ENCODE measurements around the gene SEZ6L. TPM values are rescaled to one million over a fixed set of nuclear protein-coding genes. Genes with fewer than 3 reads are reported as not detected.

Gene SEZ6L
- total and polyA plus RNA-seq, 8 donors = 0.08 to 0.82 (median 0.58) TPM

DNA sequence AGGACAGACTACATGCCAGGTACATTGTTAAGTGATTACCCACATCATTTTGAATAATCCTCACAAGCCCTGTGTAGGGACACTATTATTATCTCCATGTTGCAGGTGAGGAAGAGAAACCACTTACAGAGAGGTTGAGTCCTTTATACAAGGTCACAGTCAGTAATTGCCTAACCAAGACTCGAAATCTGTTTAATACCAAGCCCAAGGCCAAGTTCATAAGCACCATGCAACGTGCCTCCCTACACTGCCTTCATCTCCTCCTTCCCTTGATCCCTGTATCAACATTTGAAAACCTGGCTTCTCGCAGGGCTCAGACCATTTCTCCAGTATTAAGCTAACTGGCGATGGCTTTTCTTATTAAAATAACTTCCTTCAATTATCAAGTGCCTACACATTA is 41.7 kb upstream of the SEZ6L start:
- Histone ChIP-seq H3K4me1 (no peaks in the 10 kb centered on the region), H3K4me3 (no peak overlapping the region), H3K27ac (no peak overlapping the region), H3K27me3 (peaks cover 0 to 15% of the 10 kb centered on the region in 2 donors), H3K36me3 (no peaks in the 10 kb centered on the region), H3K9me3 (no peaks in the 10 kb centered on the region)
- DNase-seq = no peak
- no peak for ATAC-seq
- intact Hi-C loops (cut with DNase I) = no loop called here
- TF ChIP-seq, protein P1, sequence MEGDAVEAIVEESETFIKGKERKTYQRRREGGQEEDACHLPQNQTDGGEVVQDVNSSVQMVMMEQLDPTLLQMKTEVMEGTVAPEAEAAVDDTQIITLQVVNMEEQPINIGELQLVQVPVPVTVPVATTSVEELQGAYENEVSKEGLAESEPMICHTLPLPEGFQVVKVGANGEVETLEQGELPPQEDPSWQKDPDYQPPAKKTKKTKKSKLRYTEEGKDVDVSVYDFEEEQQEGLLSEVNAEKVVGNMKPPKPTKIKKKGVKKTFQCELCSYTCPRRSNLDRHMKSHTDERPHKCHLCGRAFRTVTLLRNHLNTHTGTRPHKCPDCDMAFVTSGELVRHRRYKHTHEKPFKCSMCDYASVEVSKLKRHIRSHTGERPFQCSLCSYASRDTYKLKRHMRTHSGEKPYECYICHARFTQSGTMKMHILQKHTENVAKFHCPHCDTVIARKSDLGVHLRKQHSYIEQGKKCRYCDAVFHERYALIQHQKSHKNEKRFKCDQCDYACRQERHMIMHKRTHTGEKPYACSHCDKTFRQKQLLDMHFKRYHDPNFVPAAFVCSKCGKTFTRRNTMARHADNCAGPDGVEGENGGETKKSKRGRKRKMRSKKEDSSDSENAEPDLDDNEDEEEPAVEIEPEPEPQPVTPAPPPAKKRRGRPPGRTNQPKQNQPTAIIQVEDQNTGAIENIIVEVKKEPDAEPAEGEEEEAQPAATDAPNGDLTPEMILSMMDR (IDR thresholded peaks at IDR 0.05) = no peak

DNA sequence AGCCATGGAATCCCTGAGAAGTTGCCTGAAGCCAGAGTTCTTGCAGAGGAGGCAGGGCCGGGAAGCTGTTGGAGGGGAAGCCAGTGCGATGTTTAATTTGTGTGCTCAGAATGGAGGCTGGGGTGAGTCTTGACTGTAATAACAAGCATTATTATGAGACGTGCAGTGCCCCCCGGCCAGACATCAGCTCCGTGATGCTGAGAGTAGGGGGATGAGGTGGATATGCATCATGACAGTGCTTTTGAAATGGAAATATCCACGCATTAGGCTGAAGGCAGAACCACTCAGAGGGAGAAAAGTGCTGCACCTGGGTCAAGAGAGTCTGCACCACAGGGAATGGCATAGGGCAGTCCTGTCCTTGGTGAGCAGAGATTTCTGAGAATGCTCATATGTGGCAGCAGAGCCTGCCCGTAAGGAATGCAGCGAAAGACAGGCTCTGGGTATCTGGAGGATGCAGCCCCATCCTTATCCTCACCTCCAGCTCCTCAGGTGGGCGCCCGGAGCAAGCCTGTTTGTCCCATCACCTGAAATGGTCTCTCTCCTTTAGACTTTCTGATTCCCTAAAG is 37.6 kb upstream of the SEZ6L start:
- no peak overlapping the region for H3K4me3 ChIP-seq
- intact Hi-C loops (cut with DNase I) = no loop called here
- H3K4me1 ChIP-seq = no peaks in the 10 kb centered on the region
- H3K27ac ChIP-seq = no peak overlapping the region
- no peaks in the 10 kb centered on the region for H3K36me3 ChIP-seq
- DNase-seq (no peak), ATAC-seq (no peak)
- TF ChIP-seq, protein P1 (IDR thresholded peaks at IDR 0.05) = no peak
- H3K27me3 ChIP-seq = peaks cover 0 to 35% of the 10 kb centered on the region in 2 donors
- no peaks in the 10 kb centered on the region for H3K9me3 ChIP-seq

DNA sequence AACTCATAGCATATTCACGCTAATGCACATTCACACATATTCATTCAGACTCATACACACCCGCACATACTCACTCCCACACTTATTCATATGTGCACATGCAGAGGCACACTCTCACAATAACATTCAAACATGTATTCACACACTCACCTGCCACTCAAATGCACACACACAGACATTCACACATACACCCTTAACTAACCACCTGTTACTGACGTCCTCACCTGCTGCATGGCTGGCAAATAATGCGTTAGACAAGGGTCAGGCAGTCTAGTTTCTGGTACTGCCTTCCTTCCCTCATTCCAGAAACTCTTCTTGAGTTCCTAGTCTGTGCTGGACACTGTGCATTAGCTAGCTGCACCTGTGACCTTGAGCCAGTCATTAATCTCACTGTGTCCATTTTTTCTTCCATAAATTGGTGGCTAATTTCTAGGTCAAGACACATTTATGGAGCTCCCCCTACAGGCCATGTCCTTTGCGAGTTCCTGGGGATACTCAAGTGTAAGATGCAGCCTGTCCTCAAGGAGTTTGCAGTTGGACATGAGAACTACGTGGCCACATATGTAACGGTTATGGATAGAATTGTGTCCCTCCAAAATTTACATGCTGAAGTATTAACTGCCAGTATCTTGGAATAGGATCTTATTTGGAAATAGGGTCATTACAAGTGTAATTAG is 34.5 kb upstream of the SEZ6L start:
- ATAC-seq (no peak), DNase-seq (no peak)
- H3K4me1 ChIP-seq = no peaks in the 10 kb centered on the region
- intact Hi-C loops (cut with DNase I) = no loop called here
- H3K4me3 ChIP-seq = no peak overlapping the region
- no peaks in the 10 kb centered on the region for H3K36me3 ChIP-seq
- peaks cover 0 to 52% of the 10 kb centered on the region in 2 donors for H3K27me3 ChIP-seq
- no peak overlapping the region for H3K27ac ChIP-seq
- TF ChIP-seq, protein P1 (IDR thresholded peaks at IDR 0.05) = no peak
- H3K9me3 ChIP-seq = no peaks in the 10 kb centered on the region

DNA sequence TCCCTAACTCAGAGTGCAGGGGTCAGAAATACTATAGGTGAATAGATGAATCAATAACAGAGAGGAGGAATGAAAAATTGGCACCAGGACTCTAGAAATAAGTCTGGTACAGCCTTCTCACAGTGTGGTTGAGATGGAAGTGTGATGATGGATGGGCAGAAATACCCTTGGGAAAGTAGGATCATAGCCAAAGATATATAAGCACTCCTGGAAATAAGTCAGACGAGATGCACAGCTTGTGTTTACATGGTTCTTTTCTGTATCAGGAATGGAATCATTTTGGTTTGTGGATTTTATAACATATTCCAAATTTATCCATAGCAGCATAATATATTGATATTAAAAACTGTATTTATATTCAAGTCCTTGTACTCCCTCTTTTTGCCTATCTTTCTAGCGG is 33.5 kb upstream of the SEZ6L start:
- H3K36me3 ChIP-seq = no peaks in the 10 kb centered on the region
- H3K27me3 ChIP-seq = peaks cover 0 to 58% of the 10 kb centered on the region in 2 donors
- intact Hi-C loops (cut with DNase I) = no loop called here
- H3K27ac ChIP-seq = no peak overlapping the region
- no peak overlapping the region for H3K4me3 ChIP-seq
- no peaks in the 10 kb centered on the region for H3K9me3 ChIP-seq
- no peak for ATAC-seq
- H3K4me1 ChIP-seq = no peaks in the 10 kb centered on the region
- DNase-seq = no peak
- TF ChIP-seq, protein P1 (IDR thresholded peaks at IDR 0.05) = no peak

DNA sequence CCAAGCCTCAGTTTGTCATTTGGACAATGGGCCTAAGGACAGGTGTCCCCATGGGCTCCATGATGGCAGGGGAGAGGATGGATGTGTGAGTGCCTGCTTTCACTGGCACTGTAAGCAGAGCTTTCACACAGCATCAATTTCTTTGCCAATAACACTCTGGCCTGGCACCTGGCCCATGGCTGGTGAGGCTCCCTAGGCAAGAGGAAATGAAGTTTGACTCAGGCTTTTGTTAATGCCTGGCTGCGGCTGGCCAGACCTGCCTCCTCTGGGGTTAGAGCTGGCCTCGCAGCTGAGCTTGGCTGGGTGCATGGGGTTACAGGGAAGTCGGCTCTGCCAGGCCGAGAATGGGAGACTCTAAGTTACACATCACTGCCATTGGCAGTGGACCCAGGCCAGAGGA is 30.0 kb upstream of the SEZ6L start:
- DNase-seq (no peak), ATAC-seq (no peak)
- TF ChIP-seq, protein P1 (IDR thresholded peaks at IDR 0.05) = no peak
- Histone ChIP-seq H3K36me3 (no peaks in the 10 kb centered on the region), H3K27ac (no peak overlapping the region), H3K4me1 (no peaks in the 10 kb centered on the region), H3K4me3 (no peak overlapping the region), H3K9me3 (no peaks in the 10 kb centered on the region), H3K27me3 (peaks cover 0 to 31% of the 10 kb centered on the region in 2 donors)
- intact Hi-C loops (cut with DNase I) = no loop called here
